Dendritic cell treated with granulocyte-macrophage colony-stimulating factor and Interleukin-4, amounts not matched to agents 40 ng/mL and 50 ng/mL, for 4 days (primary cell): ENCODE data around the gene TRANK1.
"Not testable (repeated sequence)": the region's sequence is repeated elsewhere in the genome, so short reads cannot be mapped to it uniquely, and the experiment has no call there.

ENCODE experiments used
- H3K27ac Mint-ChIP-seq: one replicate; pipeline ENCODE4 v1.8.0; 2022; ENCODE audit warnings: mild to moderate bottlenecking, mixed read lengths
- H3K27me3 Mint-ChIP-seq: one replicate; pipeline ENCODE4 v1.8.0; 2022; ENCODE audit warnings: mild to moderate bottlenecking, mixed read lengths
- H3K36me3 Mint-ChIP-seq: one replicate; pipeline ENCODE4 v1.8.0; 2022; ENCODE audit warnings: low read depth, mixed read lengths
- H3K4me1 Mint-ChIP-seq: one replicate; pipeline ENCODE4 v1.8.0; 2022; ENCODE audit warnings: low read depth, mixed read lengths
- H3K4me3 Mint-ChIP-seq: one replicate; pipeline ENCODE4 v1.8.0; 2022; ENCODE audit warnings: mild to moderate bottlenecking, moderate library complexity, mixed read lengths
- H3K9me3 Mint-ChIP-seq: one replicate; pipeline ENCODE4 v1.8.0; 2022; ENCODE audit warnings: mixed read lengths
- intact Hi-C: fragments of 100-400 bp; cut with micrococcal nuclease; formaldehyde crosslinking; loops from one replicate; pipeline ENCODE4 v1.15.0; 2022

The TRANK1 gene

DNA sequence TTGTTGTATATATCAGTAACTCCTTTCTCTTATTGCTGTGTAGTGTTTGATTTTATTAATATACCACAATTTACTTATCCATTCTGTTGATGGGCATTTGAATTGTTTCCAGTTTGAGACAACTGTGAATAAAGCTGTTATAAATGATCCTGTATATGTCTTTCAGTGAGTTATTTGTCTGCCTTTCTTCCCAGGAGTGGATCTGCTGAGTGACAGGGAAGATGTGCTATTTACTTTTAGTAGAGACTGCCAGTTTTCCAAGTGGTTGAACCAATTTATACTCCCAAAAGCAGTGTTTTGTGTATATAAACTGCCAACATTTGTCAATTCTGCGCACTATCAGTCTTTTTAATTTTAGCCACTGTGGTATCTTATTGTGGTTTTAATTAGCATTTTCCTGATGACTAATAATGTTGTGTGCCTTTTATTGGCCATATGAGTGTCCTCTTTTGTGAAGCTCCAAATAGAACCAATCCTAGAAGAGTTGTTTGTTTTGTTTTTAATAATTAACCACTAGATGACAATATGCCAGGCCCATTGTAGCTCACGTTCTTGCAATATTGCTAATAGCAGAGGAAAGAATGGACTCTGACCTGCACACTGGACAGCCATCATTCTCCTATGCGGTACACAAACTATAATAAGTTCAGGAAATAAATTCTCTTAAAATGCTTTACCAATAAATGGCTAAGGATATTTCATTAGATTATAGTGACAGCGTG, 25.3 kb downstream of the TRANK1 start:
- peaks cover 50% of the 10 kb centered on the region for H3K4me1 Mint-ChIP-seq
- H3K9me3 Mint-ChIP-seq = peaks cover 15% of the 10 kb centered on the region
- intact Hi-C loops = no loop called here
- no peak overlapping the region for H3K27ac Mint-ChIP-seq
- peaks cover 7% of the 10 kb centered on the region for H3K27me3 Mint-ChIP-seq
- H3K4me3 Mint-ChIP-seq = no peak overlapping the region
- peaks cover 14% of the 10 kb centered on the region for H3K36me3 Mint-ChIP-seq

DNA sequence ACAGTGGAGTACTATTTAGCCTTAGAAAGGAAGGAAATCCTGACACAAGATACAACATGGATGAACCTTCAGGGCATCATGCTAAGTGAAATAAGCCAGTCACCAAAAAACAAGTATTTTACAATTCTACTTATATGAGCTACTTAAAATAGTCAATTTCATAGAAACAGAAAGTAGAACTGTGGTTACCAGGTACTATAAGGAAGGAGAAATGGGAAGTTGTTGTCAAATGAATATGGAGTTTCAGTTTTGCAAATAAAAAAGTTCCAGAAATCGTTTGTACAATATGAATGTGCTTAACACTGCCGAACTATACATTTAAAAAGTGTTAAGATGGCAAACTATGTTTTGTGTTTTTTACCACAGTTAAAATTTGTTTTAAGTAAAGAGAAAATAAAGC, 26.8 kb downstream of the TRANK1 start:
- Mint-ChIP-seq H3K4me3 (peak overlapping the region; percentile 76), H3K27me3 (no peaks in the 10 kb centered on the region), H3K4me1 (peaks cover 43% of the 10 kb centered on the region), H3K9me3 (peaks cover 15% of the 10 kb centered on the region), H3K36me3 (peaks cover 14% of the 10 kb centered on the region), H3K27ac (peak overlapping the region; percentile 83)
- intact Hi-C loops = no loop called here

GRCh38 chr3:36911990-36912804, 32.7 kb downstream of the TRANK1 start:
- Mint-ChIP-seq H3K4me1 (peaks cover 41% of the 10 kb centered on the region), H3K36me3 (no peaks in the 10 kb centered on the region), H3K27me3 (no peaks in the 10 kb centered on the region), H3K27ac (peak overlapping the region; percentile 28), H3K4me3 (no peak overlapping the region), H3K9me3 (no peaks in the 10 kb centered on the region)
- intact Hi-C loops = no loop called here

- H3K4me3 Mint-ChIP-seq = no peak overlapping the region
- no peaks in the 10 kb centered on the region for H3K9me3 Mint-ChIP-seq
- H3K27me3 Mint-ChIP-seq = no peaks in the 10 kb centered on the region
- H3K27ac Mint-ChIP-seq = peak overlapping the region; percentile 94
- no peaks in the 10 kb centered on the region for H3K36me3 Mint-ChIP-seq
- intact Hi-C loops = no loop called here
- peaks cover 53% of the 10 kb centered on the region for H3K4me1 Mint-ChIP-seq
These were observed 35.2 kb downstream of the TRANK1 start for GRCh38 chr3:36909666-36910065.

DNA sequence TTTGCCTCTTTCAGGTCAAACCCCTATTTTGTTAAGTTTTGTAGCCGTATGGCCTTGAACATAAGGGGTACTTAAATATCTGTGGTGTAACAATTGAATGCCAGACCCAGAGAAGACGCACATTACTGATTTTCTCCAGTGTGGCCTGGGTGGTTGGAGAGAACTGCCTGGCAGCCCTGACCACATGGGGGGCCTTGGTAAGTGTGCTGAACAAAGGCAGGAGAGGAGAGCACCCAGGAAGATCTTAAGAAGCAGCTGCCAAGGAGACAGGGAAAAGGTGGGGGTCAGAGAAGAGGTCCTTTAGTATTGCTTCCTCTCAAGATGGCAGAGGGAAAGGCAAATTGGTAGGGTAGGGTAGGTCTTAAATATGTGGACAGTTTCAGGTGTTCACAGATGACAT, 35.7 kb downstream of the TRANK1 start:
- Mint-ChIP-seq H3K9me3 (no peaks in the 10 kb centered on the region), H3K27me3 (no peaks in the 10 kb centered on the region), H3K4me1 (peaks cover 57% of the 10 kb centered on the region), H3K27ac (peak overlapping the region; percentile 94), H3K4me3 (no peak overlapping the region), H3K36me3 (no peaks in the 10 kb centered on the region)
- intact Hi-C loops = no loop called here

GRCh38 chr3:36908647-36909180, 36.1 kb downstream of the TRANK1 start:
- H3K4me1 Mint-ChIP-seq = peaks cover 55% of the 10 kb centered on the region
- H3K4me3 Mint-ChIP-seq = peak overlapping the region; percentile 75
- H3K9me3 Mint-ChIP-seq = no peaks in the 10 kb centered on the region
- peak overlapping the region; percentile 94 for H3K27ac Mint-ChIP-seq
- H3K36me3 Mint-ChIP-seq = no peaks in the 10 kb centered on the region
- intact Hi-C loops = loop anchor here (1.0 kb wide), 2 partner anchors 85 to 305 kb away; partner anchors contain the start of genes EPM2AIP1 and MLH1
- no peaks in the 10 kb centered on the region for H3K27me3 Mint-ChIP-seq

- Mint-ChIP-seq H3K27ac (peak overlapping the region; percentile 94), H3K9me3 (no peaks in the 10 kb centered on the region), H3K4me1 (peaks cover 48% of the 10 kb centered on the region), H3K4me3 (peak overlapping the region; percentile 75), H3K27me3 (no peaks in the 10 kb centered on the region), H3K36me3 (no peaks in the 10 kb centered on the region)
- intact Hi-C loops = loop anchor here (1.0 kb wide), 2 partner anchors 85 to 305 kb away; partner anchors contain the start of genes EPM2AIP1 and MLH1
These were observed 36.8 kb downstream of the TRANK1 start for GRCh38 chr3:36907911-36908646.

GRCh38 chr3:36906504-36907149, 38.2 kb downstream of the TRANK1 start:
- H3K27me3 Mint-ChIP-seq = no peaks in the 10 kb centered on the region
- peaks cover 36% of the 10 kb centered on the region for H3K4me1 Mint-ChIP-seq
- H3K36me3 Mint-ChIP-seq = peaks cover 4% of the 10 kb centered on the region
- H3K9me3 Mint-ChIP-seq = no peaks in the 10 kb centered on the region
- peak overlapping the region; percentile 15 for H3K27ac Mint-ChIP-seq
- intact Hi-C loops = no loop called here
- H3K4me3 Mint-ChIP-seq = no peak overlapping the region

DNA sequence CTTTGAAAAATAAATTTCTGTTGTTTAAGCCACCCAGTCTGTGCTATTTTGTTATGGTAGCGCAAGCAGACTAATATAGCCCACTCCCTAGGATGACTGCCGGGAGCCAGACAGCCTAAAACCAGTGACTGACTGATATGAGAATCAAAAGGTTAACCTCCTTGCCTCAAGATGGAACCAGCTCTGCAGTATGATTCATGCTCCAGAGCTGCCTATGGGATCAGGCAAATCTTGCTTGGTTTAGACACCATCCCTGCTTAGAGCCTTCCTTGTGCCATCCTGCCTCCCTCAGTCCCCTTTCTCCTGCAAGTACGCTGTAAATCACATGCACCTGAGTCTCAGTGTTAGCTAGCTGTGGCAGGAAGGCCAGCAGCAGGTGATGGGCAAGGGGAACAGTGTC, 39.3 kb downstream of the TRANK1 start:
- peaks cover 12% of the 10 kb centered on the region for H3K36me3 Mint-ChIP-seq
- H3K4me3 Mint-ChIP-seq = no peak overlapping the region
- intact Hi-C loops = no loop called here
- no peaks in the 10 kb centered on the region for H3K9me3 Mint-ChIP-seq
- no peak overlapping the region for H3K27ac Mint-ChIP-seq
- no peaks in the 10 kb centered on the region for H3K27me3 Mint-ChIP-seq
- peaks cover 36% of the 10 kb centered on the region for H3K4me1 Mint-ChIP-seq

GRCh38 chr3:36904641-36905040, 40.2 kb downstream of the TRANK1 start:
- H3K9me3 Mint-ChIP-seq = no peaks in the 10 kb centered on the region
- peaks cover 36% of the 10 kb centered on the region for H3K4me1 Mint-ChIP-seq

GRCh38 chr3:36904065-36904464, 40.8 kb downstream of the TRANK1 start:
- H3K4me1 Mint-ChIP-seq = peaks cover 32% of the 10 kb centered on the region
- H3K36me3 Mint-ChIP-seq = peaks cover 20% of the 10 kb centered on the region
- intact Hi-C loops = loop anchor here (1.0 kb wide), 1 partner anchor 54 kb away; no protein-coding TSS in a partner anchor
- not testable (repeated sequence) for H3K4me3 Mint-ChIP-seq, H3K27me3 Mint-ChIP-seq, H3K9me3 Mint-ChIP-seq, H3K27ac Mint-ChIP-seq

More at GRCh38 chr3:36904641-36905040, 40.2 kb downstream of the TRANK1 start:
- intact Hi-C loops = loop anchor here (1.0 kb wide), 1 partner anchor 54 kb away; no protein-coding TSS in a partner anchor
- Mint-ChIP-seq H3K27ac (peak overlapping the region; percentile 45), H3K4me3 (no peak overlapping the region), H3K27me3 (no peaks in the 10 kb centered on the region), H3K36me3 (peaks cover 17% of the 10 kb centered on the region)

- H3K36me3 Mint-ChIP-seq = peaks cover 28% of the 10 kb centered on the region
These were observed 41.6 kb downstream of the TRANK1 start for GRCh38 chr3:36903119-36903882.

More at GRCh38 chr3:36903119-36903882, 41.6 kb downstream of the TRANK1 start:
- peaks cover 24% of the 10 kb centered on the region for H3K4me1 Mint-ChIP-seq
- no peak overlapping the region for H3K4me3 Mint-ChIP-seq
- H3K27me3 Mint-ChIP-seq = no peaks in the 10 kb centered on the region
- intact Hi-C loops = no loop called here
- H3K9me3 Mint-ChIP-seq = no peaks in the 10 kb centered on the region
- no peak overlapping the region for H3K27ac Mint-ChIP-seq
